Mammary epithelial cell (primary cell): ENCODE measurements around the gene KDM8.

Experiments used
- EZH2 ChIP-seq: IDR thresholded peaks from 2 replicates; pipeline ENCODE4 v1.6.1; 2012; ENCODE audit warnings: low read length, inconsistent platforms, borderline replicate concordance
- TF ChIP-seq, protein P1 (sequence below), 2 donors: IDR thresholded peaks in 1 of 2; conservative IDR thresholded peaks in 1 of 2; 2 replicates each; pipeline ENCODE4 v1.5.1; 2011 to 2012; ENCODE audit warnings: inconsistent platforms in 2 of 2, low read length in 2 of 2, mild to moderate bottlenecking in 2 of 2, control low read depth in 1 of 2, low read depth in 1 of 2; ENCODE audit not compliant: insufficient read depth in 1 of 2; ENCODE audit errors: extremely low read depth in 1 of 2

DNA sequence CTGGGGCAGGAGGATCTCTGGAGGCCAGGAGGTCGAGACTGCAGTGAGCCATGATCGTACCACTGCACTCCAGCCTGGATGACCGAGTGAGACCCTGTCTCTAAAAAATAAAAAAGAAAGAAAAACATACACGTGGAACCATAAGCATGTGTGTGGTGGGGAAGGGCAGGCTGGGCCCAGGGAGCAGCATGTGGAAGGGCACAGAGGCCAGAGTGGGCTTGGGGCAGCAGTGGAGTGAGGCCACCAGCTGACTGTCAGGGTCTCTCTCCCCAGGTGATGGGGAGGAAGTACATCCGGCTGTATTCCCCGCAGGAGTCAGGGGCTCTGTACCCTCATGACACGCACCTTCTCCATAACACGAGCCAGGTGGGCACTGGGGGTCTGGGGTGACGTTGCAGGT is 16.8 kb downstream of the KDM8 start:
- TF ChIP-seq, protein P1, sequence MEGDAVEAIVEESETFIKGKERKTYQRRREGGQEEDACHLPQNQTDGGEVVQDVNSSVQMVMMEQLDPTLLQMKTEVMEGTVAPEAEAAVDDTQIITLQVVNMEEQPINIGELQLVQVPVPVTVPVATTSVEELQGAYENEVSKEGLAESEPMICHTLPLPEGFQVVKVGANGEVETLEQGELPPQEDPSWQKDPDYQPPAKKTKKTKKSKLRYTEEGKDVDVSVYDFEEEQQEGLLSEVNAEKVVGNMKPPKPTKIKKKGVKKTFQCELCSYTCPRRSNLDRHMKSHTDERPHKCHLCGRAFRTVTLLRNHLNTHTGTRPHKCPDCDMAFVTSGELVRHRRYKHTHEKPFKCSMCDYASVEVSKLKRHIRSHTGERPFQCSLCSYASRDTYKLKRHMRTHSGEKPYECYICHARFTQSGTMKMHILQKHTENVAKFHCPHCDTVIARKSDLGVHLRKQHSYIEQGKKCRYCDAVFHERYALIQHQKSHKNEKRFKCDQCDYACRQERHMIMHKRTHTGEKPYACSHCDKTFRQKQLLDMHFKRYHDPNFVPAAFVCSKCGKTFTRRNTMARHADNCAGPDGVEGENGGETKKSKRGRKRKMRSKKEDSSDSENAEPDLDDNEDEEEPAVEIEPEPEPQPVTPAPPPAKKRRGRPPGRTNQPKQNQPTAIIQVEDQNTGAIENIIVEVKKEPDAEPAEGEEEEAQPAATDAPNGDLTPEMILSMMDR (conservative IDR thresholded peaks at IDR 0.05 in 1 of 2, IDR thresholded peaks at IDR 0.05 in 1 of 2; ENCODE audit: extremely low read depth in 1 of 2, insufficient read depth in 1 of 2, low read depth in 1 of 2, low read length in 2 of 2), result no peak
- TF ChIP-seq EZH2, result no peak
